ENCODE measurements around the gene ZFY.

The ZFY gene

DNA sequence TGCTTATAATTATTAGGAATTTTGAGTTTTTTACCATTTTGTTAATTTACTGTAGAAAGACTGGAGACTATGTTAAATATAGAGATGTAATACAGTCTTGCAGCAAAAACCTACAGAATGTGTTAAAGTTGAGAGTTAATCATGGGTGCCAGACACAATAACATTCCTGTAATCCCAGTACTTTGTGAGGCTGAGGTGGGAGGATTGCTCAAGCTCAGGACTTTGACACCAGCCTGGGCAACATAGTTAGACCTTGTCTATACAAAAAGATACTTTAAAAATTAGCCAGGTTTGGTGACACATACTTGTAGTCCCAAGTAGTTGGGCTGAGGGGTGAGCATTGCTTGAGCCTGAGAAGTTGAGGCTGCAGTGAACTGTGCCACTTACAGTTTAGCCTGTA, 17.7 kb downstream of the ZFY start:
- TF ChIP-seq GATA2 (IDR thresholded peaks at IDR 0.05; ENCODE audit: low read depth, low read length) (no peak), GATA3 (IDR thresholded peaks at IDR 0.05; ENCODE audit: low read depth, low read length) (no peak)

DNA sequence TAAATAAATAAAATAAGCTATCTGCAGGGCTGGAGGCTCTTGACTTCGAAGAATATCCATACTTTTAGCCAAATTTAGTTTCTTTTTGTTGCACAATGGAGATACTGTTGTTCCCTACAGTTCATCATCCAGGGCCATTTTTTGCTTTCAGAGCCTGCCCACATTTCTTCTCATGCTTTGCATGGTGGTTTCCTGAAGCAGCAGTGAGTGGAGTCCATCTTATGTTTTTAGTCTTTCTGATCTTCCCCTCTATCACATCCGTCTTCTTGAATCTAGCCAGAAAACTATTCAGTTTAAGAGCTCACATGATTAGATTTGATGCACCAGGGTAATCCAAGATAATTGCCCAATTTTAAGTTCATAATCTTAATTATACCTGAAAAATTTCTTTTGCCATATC, 19.6 kb downstream of the ZFY start:
- no peak for TF ChIP-seq GATA3 (IDR thresholded peaks at IDR 0.05; ENCODE audit: low read depth, low read length)
- no peak for TF ChIP-seq GATA2 (IDR thresholded peaks at IDR 0.05; ENCODE audit: low read depth, low read length)

DNA sequence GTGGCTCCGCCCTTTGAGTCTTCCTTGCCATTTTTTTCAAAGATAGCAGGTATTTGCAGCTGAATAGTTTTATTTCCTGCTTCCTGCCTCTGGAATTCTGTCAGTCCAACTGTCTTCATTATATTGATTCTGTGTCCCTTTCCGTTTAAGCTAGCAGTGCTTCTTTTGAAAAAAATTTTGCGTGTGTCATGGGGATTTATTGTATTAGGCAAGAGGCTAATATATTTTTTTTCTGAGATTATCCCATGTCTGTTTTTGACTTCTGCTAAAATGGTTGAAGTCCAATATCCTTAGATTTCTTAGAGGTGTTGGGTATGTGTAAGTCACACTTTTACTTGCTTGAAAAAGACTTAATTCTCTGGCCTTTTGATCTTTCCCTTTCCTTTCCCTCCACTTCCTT, 20.4 kb downstream of the ZFY start:
- TF ChIP-seq GATA3 (IDR thresholded peaks at IDR 0.05; ENCODE audit: low read depth, low read length): no peak
- no peak for TF ChIP-seq GATA2 (IDR thresholded peaks at IDR 0.05; ENCODE audit: low read depth, low read length)

DNA sequence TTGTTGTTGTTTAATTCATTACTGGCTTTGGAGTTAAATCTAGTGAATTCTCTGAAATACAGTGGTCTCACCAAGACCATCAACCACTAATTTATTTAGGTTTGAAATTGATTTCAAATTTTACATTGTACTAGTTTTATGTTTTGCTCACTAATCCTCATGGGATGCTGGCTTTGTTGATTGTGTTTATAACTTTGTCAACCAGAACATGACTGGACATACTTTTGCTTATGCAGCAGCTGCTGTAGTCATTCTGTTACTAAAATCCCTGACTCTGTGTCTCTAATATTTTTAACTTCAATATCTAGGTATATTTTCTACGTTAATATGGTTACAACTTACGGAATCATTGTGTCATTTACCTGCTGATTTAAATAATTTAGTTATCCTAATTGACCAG, 26.9 kb downstream of the ZFY start:
- TF ChIP-seq GATA3 (IDR thresholded peaks at IDR 0.05; ENCODE audit: low read depth, low read length): no peak
- TF ChIP-seq GATA2 (IDR thresholded peaks at IDR 0.05; ENCODE audit: low read depth, low read length): no peak

DNA sequence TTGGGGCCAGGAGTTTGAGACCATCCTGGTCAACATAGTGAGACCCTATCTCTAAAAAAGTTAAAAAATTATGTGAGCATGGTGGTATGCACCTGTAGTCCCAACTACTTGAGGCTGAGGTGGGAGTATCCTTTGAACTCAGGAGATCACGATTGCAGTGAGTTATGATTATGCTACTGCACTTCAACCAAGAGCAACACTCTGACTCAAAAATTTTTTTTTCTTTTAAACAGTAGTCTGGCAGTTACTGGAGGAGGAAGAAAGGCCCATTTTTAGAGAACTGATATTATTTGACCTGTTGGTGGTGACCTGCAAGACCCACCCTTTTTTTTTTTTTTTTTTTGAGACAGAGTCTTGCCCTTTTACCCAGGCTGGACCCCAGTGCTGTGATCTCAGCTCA, 29.6 kb downstream of the ZFY start:
- TF ChIP-seq GATA3 (IDR thresholded peaks at IDR 0.05; ENCODE audit: low read depth, low read length): no peak
- no peak for TF ChIP-seq GATA2 (IDR thresholded peaks at IDR 0.05; ENCODE audit: low read depth, low read length)

DNA sequence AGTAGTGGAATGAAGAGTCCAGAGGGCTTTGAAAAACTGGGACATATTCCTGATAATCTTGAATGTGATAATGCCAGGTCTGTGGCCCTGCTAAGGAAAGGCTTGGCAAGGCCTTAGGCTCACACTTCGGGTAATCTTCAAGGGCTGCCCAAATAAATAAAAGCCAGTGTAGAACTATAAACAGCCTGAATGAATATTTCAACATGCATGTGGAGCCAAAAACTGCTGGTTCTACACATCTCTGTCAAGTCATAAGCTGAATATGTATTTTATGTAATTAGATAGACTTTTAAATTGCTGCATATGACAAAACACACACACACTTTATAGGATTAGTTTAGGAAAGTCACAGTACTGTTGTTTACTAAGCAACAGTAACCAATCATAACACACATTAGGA, 30.4 kb downstream of the ZFY start:
- no peak for TF ChIP-seq GATA2 (IDR thresholded peaks at IDR 0.05; ENCODE audit: low read depth, low read length)
- no peak for TF ChIP-seq GATA3 (IDR thresholded peaks at IDR 0.05; ENCODE audit: low read depth, low read length)

DNA sequence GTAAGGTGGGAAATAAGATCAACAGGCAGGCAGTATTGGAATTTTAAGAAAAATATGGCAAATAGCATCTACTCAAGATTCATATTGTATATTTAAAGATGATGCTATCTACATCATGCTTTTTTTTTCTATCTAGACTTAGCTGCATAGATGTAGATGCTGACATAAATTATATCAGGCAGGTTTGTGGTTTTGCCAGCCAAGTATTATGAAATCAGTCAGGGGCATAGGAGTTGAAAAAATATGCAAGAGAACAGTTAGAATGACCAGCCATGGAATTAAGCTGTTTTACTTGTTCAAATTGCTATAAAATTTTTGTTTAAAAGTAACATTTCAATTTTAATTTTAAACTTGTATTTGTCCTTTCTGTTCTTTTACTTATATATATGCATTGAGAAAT, 34.4 kb downstream of the ZFY start:
- TF ChIP-seq GATA3 (IDR thresholded peaks at IDR 0.05; ENCODE audit: low read depth, low read length): no peak
- TF ChIP-seq GATA2 (IDR thresholded peaks at IDR 0.05; ENCODE audit: low read depth, low read length): no peak

DNA sequence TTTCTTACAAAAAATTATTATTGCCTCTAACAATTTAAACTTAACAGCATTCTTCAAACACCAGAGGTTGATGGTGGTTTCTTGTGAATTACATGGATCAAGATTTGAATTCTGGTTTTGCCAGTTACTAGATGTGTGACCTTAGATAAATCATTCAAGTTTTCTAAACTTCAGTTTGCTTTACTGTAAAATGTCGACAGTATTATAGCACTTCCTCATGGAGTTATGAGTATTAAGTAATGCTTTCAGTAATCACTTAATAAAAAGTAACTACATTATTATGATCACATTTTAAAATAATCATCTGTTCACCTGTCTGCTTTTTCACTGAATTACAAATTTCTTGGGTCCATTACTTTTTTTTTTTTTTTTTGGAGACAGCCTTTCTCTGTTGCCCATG, 37.5 kb downstream of the ZFY start:
- no peak for TF ChIP-seq GATA2 (IDR thresholded peaks at IDR 0.05; ENCODE audit: low read depth, low read length)
- no peak for TF ChIP-seq GATA3 (IDR thresholded peaks at IDR 0.05; ENCODE audit: low read depth, low read length)

DNA sequence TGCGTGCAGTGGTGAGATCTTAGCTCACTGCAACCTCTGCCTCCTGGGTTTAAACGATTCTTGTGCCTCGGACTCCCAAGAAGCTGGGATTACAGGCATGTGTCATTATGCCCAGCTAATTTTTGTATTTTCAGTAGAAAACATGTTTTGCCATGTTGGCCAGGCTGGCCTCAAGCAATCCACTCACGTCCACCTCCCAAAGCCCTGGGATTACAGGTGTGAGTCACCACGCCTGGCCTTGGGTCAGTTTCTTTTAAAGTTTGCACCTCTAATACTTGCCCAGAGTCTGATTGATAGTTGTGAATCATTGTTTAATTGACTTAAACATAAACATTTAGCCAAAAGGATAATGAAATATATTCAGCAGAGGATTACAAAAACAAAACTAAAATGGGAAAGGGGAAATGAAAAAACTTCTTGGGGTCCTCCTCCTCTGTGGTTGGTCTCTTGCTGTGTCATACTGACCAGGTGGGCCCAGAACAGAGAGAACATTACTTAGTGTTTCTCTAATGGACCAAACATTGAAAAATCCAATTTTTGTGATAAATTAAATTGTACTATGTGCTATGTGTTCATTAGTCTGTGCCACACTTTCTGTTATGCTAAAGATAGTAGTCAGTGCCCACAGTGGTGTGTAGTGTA, 38.0 kb downstream of the ZFY start:
- TF ChIP-seq GATA3 (IDR thresholded peaks at IDR 0.05; ENCODE audit: low read depth, low read length) (no peak), GATA2 (IDR thresholded peaks at IDR 0.05; ENCODE audit: low read depth, low read length) (no peak)

DNA sequence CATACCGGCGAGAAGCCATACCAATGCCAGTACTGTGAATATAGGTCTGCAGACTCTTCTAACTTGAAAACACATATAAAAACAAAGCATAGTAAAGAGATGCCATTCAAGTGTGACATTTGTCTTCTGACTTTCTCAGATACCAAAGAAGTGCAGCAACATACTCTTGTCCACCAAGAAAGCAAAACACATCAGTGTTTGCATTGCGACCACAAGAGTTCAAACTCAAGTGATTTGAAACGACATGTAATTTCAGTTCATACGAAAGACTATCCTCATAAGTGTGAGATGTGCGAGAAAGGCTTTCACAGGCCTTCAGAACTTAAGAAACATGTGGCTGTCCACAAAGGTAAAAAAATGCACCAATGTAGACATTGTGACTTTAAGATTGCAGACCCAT, 44.1 kb downstream of the ZFY start:
- TF ChIP-seq GATA3 (IDR thresholded peaks at IDR 0.05; ENCODE audit: low read depth, low read length) (no peak), GATA2 (IDR thresholded peaks at IDR 0.05; ENCODE audit: low read depth, low read length) (no peak)

DNA sequence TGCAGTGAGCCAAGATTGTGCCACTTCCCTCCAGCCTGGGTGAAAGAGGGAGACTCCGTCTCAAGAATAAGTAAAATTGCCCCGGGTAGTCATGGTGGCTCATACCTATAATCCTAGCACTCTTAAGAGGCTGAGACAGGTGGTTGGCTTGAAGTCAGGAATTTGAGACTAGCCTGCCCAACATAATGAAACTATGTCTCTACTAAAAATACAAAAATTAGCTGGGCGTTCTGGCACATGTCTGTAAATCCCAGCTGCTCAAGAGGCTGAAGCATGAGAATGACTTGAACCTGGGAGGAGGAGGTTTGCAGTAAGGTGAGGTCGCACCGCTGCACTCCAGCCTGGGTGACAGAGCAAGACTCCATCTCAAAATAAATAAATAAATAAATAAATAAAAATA, 49.3 kb downstream of the ZFY start:
- TF ChIP-seq GATA2 (IDR thresholded peaks at IDR 0.05; ENCODE audit: low read depth, low read length) (no peak), GATA3 (IDR thresholded peaks at IDR 0.05; ENCODE audit: low read depth, low read length) (no peak)

DNA sequence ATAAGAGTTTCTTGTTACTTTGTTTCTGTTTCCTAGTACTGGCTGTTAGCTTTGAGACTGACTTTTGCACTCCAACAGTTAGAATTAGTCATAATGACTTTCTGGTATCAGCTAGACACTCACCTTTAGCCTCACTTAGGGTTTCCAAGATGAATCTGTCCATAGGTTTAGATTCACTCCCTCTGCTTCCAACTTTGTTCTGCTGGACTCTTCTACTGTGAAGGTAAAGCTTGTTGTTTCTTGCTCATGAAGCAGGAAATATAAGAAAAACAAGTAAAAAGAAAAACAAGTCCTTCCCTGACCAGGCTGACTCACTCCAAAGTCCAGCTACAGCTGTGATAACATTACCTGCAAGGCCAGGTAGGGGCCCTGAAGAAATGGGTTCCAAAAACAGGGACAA, 67.0 kb downstream of the ZFY start:
- TF ChIP-seq GATA2 (IDR thresholded peaks at IDR 0.05; ENCODE audit: low read depth, low read length) (no peak), GATA3 (IDR thresholded peaks at IDR 0.05; ENCODE audit: low read depth, low read length) (no peak)

DNA sequence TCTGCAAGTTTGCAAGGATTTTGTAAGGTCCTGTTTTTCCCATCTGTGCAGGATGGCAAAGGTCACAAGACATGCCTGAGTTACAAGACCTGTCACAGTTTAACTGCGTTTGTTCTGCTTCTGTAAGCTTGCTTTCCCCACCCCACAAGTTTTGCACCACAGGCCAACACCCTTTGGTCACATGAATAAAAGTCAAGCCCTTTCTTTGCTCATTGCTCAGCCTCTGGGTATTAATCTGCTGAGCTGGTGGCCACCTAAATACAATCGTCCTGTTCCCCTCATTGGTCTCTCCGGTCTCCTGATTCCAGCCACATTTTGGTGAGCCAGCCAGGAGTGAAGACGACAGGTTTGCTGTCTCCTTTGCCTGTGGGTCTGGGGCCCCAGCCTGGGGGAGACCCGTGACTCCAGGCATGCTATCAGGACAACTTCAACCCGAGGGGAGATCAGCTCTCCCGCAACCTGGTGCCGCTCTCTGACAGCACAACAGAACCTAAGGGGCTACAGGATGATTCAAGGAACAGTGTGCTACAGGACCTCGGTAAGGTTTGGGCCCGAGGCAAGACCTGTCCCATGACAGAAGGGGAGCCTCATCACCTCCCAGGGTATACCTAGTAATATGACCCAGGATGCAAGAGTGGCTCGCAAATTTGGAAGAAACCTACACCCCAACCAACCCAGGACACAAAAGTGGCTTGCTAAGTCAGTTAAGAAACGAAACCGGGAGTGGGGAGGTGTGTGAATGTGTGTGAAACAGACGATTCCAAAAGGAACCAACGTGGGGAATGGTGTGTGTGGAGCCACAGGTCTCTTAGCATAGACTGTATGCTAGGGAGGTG, 67.7 kb downstream of the ZFY start:
- TF ChIP-seq GATA2 (IDR thresholded peaks at IDR 0.05; ENCODE audit: low read depth, low read length): no peak
- TF ChIP-seq GATA3 (IDR thresholded peaks at IDR 0.05; ENCODE audit: low read depth, low read length): no peak

DNA sequence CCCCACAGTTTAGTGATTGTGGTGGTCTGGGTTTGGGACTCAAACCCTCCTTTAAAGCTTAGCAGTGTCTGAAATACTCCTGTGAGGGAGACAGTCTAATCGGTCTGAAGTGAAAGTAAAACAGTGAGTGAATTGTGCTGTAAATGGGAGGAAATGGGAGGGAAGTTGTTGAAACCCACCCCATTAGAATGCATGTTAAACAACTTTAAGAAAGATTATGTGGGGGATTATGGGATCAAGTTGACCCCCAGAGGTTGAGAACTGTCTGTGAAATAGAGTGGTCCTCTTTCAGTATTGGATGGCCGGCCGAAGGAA, 68.3 kb downstream of the ZFY start:
- TF ChIP-seq GATA2 (IDR thresholded peaks at IDR 0.05; ENCODE audit: low read depth, low read length) (no peak), GATA3 (IDR thresholded peaks at IDR 0.05; ENCODE audit: low read depth, low read length) (no peak)

DNA sequence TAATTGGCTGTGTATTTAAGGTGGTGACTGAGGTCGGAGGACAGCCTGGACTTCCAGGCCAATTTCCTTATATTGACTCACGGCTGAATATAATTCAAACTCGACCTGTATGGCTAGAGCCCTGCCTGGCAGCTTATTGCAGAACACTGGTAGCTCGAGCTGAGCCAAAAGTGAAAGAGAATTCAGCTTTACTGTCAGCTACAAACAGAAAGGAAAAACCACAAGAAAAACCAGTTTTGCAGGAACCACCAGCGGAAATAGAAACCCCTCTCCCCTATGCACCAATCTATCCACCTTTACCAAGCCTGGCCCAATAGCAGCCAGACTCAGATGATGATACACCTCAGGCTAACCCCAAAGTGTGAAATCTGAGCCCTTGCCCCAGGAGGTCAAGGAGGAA, 68.7 kb downstream of the ZFY start:
- TF ChIP-seq GATA3 (IDR thresholded peaks at IDR 0.05; ENCODE audit: low read depth, low read length) (no peak), GATA2 (IDR thresholded peaks at IDR 0.05; ENCODE audit: low read depth, low read length) (no peak)

Data from SH-SY5Y (cell line).